Lung (tissue), 12 donors: ENCODE measurements around the gene CGNL1. TPM values are rescaled to one million over a fixed set of nuclear protein-coding genes. Genes with fewer than 3 reads are reported as not detected.

Experiments used
- ATAC-seq: fragments of 200-7000 bp; cut with Tn5 transposase; one replicate; pipeline ENCODE4 v1.9.1; 2020; ENCODE audit warnings: moderate number of reproducible peaks; ENCODE audit not compliant: insufficient read depth, low FRiP score
- DNase-seq, 3 donors: peaks; one replicate each; pipeline ENCODE4 v3.0.0-alpha.2; 2013 to 2017
- H3K27ac ChIP-seq, 2 donors: one replicate each; pipeline ENCODE4 v1.5.1; 2013; ENCODE audit warnings: mild to moderate bottlenecking in 2 of 2, moderate library complexity in 2 of 2, control low read depth in 1 of 2, inconsistent platforms in 1 of 2, low read depth in 1 of 2, low read length in 1 of 2
- H3K27me3 ChIP-seq, 3 donors: one replicate each; pipeline ENCODE4 v1.5.1; 2013; ENCODE audit warnings: low read length in 2 of 3; ENCODE audit not compliant: control insufficient read depth in 3 of 3, insufficient read depth in 3 of 3
- H3K36me3 ChIP-seq, 4 donors: one replicate each; pipeline ENCODE4 v1.5.1; 2013; ENCODE audit warnings: low read length in 4 of 4, mild to moderate bottlenecking in 1 of 4, moderate library complexity in 1 of 4; ENCODE audit not compliant: control insufficient read depth in 4 of 4, insufficient read depth in 4 of 4
- H3K4me1 ChIP-seq, 5 donors: one replicate each; pipeline ENCODE4 v1.5.1; 2013; ENCODE audit warnings: low read length in 5 of 5, mild to moderate bottlenecking in 2 of 5, moderate library complexity in 1 of 5; ENCODE audit not compliant: control insufficient read depth in 5 of 5, insufficient read depth in 5 of 5
- H3K4me3 ChIP-seq: one replicate; pipeline ENCODE4 v1.5.1; 2013; ENCODE audit warnings: mild to moderate bottlenecking, control low read depth, moderate library complexity
- H3K9ac ChIP-seq, 2 donors: one replicate each; pipeline ENCODE4 v1.5.1; 2013; ENCODE audit warnings: low read length in 2 of 2, control low read depth in 1 of 2; ENCODE audit not compliant: insufficient read depth in 1 of 2
- H3K9me3 ChIP-seq, 4 donors: one replicate each; pipeline ENCODE4 v1.5.1; 2013; ENCODE audit warnings: low read length in 3 of 4, mild to moderate bottlenecking in 1 of 4, moderate library complexity in 1 of 4; ENCODE audit not compliant: control insufficient read depth in 4 of 4, insufficient read depth in 3 of 4
- WGBS, 2 donors: extraction: QIAGEN DNeasy Blood & Tissue Kit; methylation state at CpG; one replicate each; pipeline ENCODE4 v1.1.7; 2013; 5-methylcytosine and 5-hydroxymethylcytosine counted together
- polyA plus RNA-seq, 2 donors: library from polyadenylated mRNA; stranded (reverse); fragments of 200-250 nt; gene quantifications; one replicate each; pipeline ENCODE4 v1.2.1, GENCODE V29; 2013
- total RNA-seq, 2 donors: library from RNA; depleted of rRNA in 1 of 2; stranded (reverse); fragments of >200 nt in 1 of 2; gene quantifications; one replicate each; pipeline ENCODE4 v1.2.1, GENCODE V29; 2014 to 2021
- TF ChIP-seq, protein P1 (sequence below): IDR thresholded peaks from 2 replicates; pipeline ENCODE4 v1.5.1; 2012; ENCODE audit warnings: mild to moderate bottlenecking; ENCODE audit errors: control extremely low read depth, extremely low read depth
- donor health status: control.
- donor health status: control.
- donor health status: Bipolar disorder and iron deficiency.
- donor health status: healthy.
- donor health status: DM: yes; HTN: yes; CAD: no.

CGNL1 gene
- total and polyA plus RNA-seq, 4 donors: 9.0 to 42.5 (median 22.9) TPM

- 56 to 76% methylated on average over 9 of the region's 9 CpGs for WGBS, 2 donors
- Histone ChIP-seq H3K4me3 (no peak overlapping the region), H3K36me3 (peaks cover 0 to 6% (median 0%) of the 10 kb centered on the region in 4 donors), H3K9me3 (no peaks in the 10 kb centered on the region), H3K4me1 (peaks cover 0 to 19% (median 4%) of the 10 kb centered on the region in 5 donors), H3K27ac (peak overlapping the region; percentile 0 to 49), H3K9ac (no peak overlapping the region), H3K27me3 (no peaks in the 10 kb centered on the region)
- ATAC-seq (no peak), DNase-seq (peak in 1 of 3 donors; percentile 46)
- TF ChIP-seq, protein P1, sequence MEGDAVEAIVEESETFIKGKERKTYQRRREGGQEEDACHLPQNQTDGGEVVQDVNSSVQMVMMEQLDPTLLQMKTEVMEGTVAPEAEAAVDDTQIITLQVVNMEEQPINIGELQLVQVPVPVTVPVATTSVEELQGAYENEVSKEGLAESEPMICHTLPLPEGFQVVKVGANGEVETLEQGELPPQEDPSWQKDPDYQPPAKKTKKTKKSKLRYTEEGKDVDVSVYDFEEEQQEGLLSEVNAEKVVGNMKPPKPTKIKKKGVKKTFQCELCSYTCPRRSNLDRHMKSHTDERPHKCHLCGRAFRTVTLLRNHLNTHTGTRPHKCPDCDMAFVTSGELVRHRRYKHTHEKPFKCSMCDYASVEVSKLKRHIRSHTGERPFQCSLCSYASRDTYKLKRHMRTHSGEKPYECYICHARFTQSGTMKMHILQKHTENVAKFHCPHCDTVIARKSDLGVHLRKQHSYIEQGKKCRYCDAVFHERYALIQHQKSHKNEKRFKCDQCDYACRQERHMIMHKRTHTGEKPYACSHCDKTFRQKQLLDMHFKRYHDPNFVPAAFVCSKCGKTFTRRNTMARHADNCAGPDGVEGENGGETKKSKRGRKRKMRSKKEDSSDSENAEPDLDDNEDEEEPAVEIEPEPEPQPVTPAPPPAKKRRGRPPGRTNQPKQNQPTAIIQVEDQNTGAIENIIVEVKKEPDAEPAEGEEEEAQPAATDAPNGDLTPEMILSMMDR: no peak
Observed at GRCh38 chr15:57522148-57522547, 145.8 kb downstream of the CGNL1 start.

DNA sequence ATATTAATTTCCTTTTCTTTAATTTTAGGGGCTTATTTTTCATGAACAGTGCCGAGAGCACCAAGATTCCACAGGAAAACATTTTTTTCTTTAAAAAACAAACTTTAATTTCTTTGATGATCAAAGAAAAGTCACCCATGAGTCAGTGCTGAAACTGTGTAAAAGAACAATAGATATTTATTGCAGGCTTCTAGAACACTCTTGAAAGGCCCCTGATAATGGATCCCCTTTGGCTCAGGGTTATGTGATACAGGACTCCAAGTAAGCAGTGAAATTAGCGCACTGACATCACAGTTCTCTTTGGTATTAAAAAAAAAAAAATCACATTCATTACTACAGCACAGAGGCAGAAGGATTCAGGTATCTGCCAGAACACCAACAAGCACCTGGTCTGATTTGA is 149.3 kb downstream of the CGNL1 start:
- WGBS, 2 donors: 89 to 94% methylated on average over 2 of the region's 2 CpGs
- H3K9ac ChIP-seq: no peak overlapping the region
- peaks cover 0 to 31% (median 3%) of the 10 kb centered on the region in 5 donors for H3K4me1 ChIP-seq
- no peak overlapping the region for H3K27ac ChIP-seq
- no peak for ATAC-seq
- H3K27me3 ChIP-seq: no peaks in the 10 kb centered on the region
- no peak overlapping the region for H3K4me3 ChIP-seq
- H3K9me3 ChIP-seq: no peaks in the 10 kb centered on the region
- H3K36me3 ChIP-seq: peaks cover 0 to 6% (median 0%) of the 10 kb centered on the region in 4 donors
- TF ChIP-seq, protein P1: no peak
- DNase-seq: no peak

DNA sequence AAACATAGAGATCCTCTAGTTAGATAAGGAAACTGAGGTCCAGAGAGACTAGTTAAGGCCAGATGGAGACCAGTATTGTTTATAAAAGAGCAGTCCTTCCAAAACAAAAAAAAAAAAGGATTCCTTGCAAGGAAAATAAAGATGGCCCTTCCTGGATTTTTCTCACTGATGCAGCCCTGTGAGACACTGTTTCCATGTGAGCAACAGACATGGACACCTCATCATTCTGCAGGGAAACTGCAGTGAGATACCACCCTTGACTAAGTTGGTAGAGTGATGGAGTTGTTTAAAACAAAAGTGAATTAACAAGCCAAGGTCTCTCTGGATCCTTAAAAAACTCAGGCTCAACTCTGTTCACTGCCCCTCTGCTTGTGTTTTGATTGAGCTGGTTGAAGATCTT is 149.8 kb downstream of the CGNL1 start:
- H3K9ac ChIP-seq: no peak overlapping the region
- peaks cover 0 to 36% (median 4%) of the 10 kb centered on the region in 5 donors for H3K4me1 ChIP-seq
- ATAC-seq (no peak), DNase-seq (no peak)
- no peaks in the 10 kb centered on the region for H3K9me3 ChIP-seq
- H3K27ac ChIP-seq: no peak overlapping the region
- TF ChIP-seq, protein P1: no peak
- peaks cover 0 to 6% (median 0%) of the 10 kb centered on the region in 4 donors for H3K36me3 ChIP-seq
- no peak overlapping the region for H3K4me3 ChIP-seq
- H3K27me3 ChIP-seq: no peaks in the 10 kb centered on the region

- Histone ChIP-seq H3K36me3 (peaks cover 0 to 6% (median 0%) of the 10 kb centered on the region in 4 donors), H3K4me3 (no peak overlapping the region), H3K9ac (no peak overlapping the region), H3K4me1 (peaks cover 0 to 39% (median 4%) of the 10 kb centered on the region in 5 donors), H3K27ac (no peak overlapping the region), H3K27me3 (no peaks in the 10 kb centered on the region), H3K9me3 (no peaks in the 10 kb centered on the region)
- TF ChIP-seq, protein P1: no peak
- ATAC-seq (no peak), DNase-seq (no peak)
- 60 to 61% methylated on average over 5 of the region's 5 CpGs for WGBS, 2 donors
Observed at GRCh38 chr15:57526615-57527014, 150.3 kb downstream of the CGNL1 start.
